Central memory CD8-positive, alpha-beta T cell (primary cell): ENCODE data around the gene PPP6C.
"Not testable (repeated sequence)": the region's sequence is repeated elsewhere in the genome, so short reads cannot be mapped to it uniquely, and the experiment has no call there.

Source experiments
- ATAC-seq: fragments of 150-1000 bp; cut with Tn5 transposase; replicated peaks from 2 replicates; pipeline ENCODE4 v1.10.0; 2022; ENCODE audit warnings: mild to moderate bottlenecking, moderate FRiP score, moderate number of reproducible peaks; ENCODE audit not compliant: poor library complexity, severe bottlenecking; ENCODE audit errors: extremely low read depth
- DNase-seq, 2 donors: peaks; one replicate each; pipeline ENCODE4 v3.0.0; 2021; ENCODE audit warnings: low spot score in 2 of 2
- H3K27ac Mint-ChIP-seq: one replicate; pipeline ENCODE4 v1.8.0; 2022; ENCODE audit warnings: low read depth, mild to moderate bottlenecking, moderate library complexity, mixed read lengths
- H3K27me3 Mint-ChIP-seq: one replicate; pipeline ENCODE4 v1.8.0; 2022; ENCODE audit warnings: mixed read lengths
- H3K36me3 Mint-ChIP-seq: one replicate; pipeline ENCODE4 v1.8.0; 2022; ENCODE audit warnings: mild to moderate bottlenecking, moderate library complexity, mixed read lengths; ENCODE audit not compliant: insufficient read depth
- H3K4me1 Mint-ChIP-seq: one replicate; pipeline ENCODE4 v1.8.0; 2022; ENCODE audit warnings: mixed read lengths
- H3K4me3 Mint-ChIP-seq: one replicate; pipeline ENCODE4 v1.8.0; 2022; ENCODE audit warnings: mild to moderate bottlenecking, moderate library complexity, mixed read lengths
- H3K9me3 Mint-ChIP-seq: one replicate; pipeline ENCODE4 v1.8.0; 2022; ENCODE audit warnings: mixed read lengths

PPP6C gene

DNA sequence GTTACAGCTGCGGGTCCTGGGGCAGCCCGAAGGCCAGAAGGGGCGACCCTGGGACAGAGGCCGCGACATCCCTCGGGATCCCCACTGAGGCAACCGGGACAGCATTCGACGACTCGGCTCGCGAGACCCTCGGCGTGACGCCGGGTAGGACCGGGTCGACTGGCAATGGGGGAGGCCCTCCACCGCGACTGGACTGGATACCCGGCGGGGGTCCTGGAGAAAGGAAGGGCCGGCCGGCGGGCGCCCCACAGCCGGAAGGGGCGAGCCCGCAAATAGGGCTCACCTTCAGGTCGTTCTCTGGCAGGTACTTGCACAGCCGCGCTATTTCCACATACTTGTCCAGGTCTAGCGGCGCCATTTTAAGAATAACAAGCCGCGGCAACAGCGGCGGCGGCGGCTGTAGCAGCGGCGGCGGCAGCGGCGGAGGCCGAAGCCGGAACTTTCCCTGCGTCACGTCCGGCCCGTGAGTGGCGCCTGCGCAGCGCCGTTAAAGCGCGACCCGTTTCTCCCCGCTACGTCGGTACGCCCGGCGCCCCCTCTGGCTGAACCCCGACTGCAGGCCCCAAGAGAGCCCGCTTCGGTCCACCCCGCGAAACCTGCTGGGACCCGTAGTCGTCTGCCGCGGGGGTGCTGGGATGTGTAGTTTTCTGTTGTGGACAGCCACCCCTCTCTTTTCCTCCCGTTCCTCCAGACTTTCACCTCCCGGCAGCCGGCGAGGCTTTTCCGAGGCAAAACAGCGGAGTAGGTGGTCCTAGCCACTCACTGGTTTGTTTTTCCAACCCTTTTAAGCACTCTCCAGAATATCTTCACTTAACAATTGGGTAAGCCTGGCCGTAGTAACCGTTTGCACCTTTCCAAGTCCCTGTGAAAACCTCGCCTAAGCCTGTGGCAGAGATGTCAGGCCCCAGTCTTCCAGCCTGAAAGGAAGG, at the start of gene PPP6C:
TSS of gene PPP6C (minus strand) at position 443 of the 929 bp plus-strand sequence. CDS start at position 358, 85 bp downstream.
- DNase-seq (peak; percentile 94 to 96), ATAC-seq (peak; percentile 97)
- peak within 1 kb of the TSS; percentile 90 for H3K27ac Mint-ChIP-seq
- H3K36me3 Mint-ChIP-seq = peaks cover 8% of the 10 kb centered on the region
- peaks cover 21% of the 10 kb centered on the region for H3K4me1 Mint-ChIP-seq
- no peaks in the 10 kb centered on the region for H3K27me3 Mint-ChIP-seq
- peak within 1 kb of the TSS; percentile 94 for H3K4me3 Mint-ChIP-seq
- no peaks in the 10 kb centered on the region for H3K9me3 Mint-ChIP-seq

DNA sequence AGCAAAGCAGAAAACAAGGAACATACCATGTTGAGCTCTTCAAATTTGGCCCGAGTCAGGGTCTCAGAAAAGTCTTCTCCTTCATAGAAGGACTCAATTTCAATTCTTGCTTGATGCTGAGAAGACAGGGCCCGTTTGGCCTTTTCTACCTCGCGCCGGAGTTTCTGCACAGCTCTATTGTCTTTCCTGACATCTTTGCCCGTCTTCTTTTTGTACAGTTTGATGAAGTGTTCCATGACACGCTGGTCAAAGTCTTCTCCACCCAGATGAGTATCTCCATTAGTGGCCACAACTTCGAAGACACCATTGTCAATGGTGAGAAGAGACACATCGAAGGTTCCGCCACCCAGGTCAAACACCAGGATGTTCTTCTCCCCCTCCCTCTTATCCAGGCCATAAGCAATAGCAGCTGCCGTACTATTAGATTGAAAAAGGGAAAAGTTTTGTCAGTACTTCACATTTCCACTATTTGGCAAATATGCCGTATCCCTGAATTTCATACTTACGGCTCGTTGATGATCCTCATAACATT, 49.4 kb upstream of the PPP6C start:
- Mint-ChIP-seq H3K9me3 (no peaks in the 10 kb centered on the region), H3K4me3 (peak overlapping the region; percentile 96), H3K27me3 (no peaks in the 10 kb centered on the region), H3K4me1 (peaks cover 51% of the 10 kb centered on the region), H3K27ac (peak overlapping the region; percentile 99), H3K36me3 (peaks cover 79% of the 10 kb centered on the region)
- DNase-seq (no peak), ATAC-seq (no peak)

GRCh38 chr9:125238127-125238914, 48.7 kb upstream of the PPP6C start:
- H3K4me1 Mint-ChIP-seq = peaks cover 51% of the 10 kb centered on the region
- DNase-seq (no peak), ATAC-seq (no peak)
- peak overlapping the region; percentile 99 for H3K27ac Mint-ChIP-seq
- H3K27me3 Mint-ChIP-seq = no peaks in the 10 kb centered on the region
- no peaks in the 10 kb centered on the region for H3K9me3 Mint-ChIP-seq
- H3K4me3 Mint-ChIP-seq = peak overlapping the region; percentile 96
- peaks cover 85% of the 10 kb centered on the region for H3K36me3 Mint-ChIP-seq

DNA sequence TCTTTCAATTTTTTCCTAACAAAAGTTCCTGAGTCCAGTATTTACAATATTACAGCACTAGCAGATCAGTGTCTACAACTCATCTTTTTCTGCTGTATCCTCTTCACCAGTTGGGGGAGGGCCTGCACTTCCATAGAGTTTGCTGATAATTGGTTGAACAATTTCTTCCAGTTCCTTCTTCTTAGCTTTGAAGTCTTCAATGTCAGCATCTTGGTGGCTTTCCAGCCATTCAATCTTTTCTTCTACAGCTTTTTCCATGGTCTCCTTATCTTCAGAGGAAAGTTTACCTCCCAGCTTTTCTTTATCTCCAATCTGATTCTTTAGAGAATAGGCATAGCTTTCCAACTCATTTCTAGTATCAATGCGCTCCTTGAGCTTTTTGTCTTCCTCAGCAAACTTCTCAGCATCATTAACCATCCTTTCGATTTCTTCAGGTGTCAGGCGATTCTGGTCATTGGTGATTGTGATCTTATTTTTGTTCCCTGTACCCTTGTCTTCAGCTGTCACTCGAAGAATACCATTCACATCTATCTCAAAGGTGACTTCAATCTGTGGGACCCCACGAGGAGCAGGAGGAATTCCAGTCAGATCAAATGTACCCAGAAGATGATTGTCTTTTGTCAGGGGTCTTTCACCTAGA, 47.0 kb upstream of the PPP6C start:
- peaks cover 84% of the 10 kb centered on the region for H3K36me3 Mint-ChIP-seq
- not testable (repeated sequence) for ATAC-seq, H3K9me3 Mint-ChIP-seq, DNase-seq, H3K27me3 Mint-ChIP-seq
- peak overlapping the region; percentile 81 for H3K27ac Mint-ChIP-seq
- H3K4me1 Mint-ChIP-seq = peaks cover 44% of the 10 kb centered on the region
- H3K4me3 Mint-ChIP-seq = peak overlapping the region; percentile 96

DNA sequence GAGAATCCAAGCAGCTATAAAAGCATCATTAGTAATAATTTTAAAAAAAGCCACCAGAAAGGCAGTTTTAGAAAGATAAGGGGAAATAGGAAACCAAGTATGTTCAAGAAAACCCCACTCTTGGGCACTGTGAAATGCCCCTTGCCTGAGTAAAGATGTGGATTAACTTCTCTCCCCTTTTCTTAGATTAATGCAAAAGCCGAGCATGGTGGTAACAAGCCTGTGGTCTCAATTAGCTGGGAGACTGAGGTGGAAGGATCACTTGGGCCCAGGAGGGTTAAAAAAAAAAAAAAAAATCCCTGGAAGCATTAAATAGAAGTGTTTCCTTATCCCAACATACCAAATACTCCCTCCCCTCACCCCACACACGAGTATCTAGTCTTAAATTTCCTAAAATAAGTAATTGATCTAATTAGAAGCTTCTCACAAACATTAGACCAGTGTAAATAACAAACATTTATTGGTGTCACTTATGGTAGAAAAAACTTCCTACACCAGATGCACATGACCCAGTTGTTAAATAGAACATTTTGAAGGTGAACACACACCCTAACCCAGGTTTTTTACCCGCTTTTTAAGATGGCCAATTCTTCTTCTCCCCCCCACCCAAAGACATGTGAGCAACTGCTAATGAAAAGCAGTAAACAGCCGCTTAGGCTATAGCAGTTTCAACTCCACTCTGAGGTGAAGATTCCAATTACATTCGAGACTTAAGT, 46.4 kb upstream of the PPP6C start:
- H3K4me3 Mint-ChIP-seq = peak overlapping the region; percentile 96
- peaks cover 77% of the 10 kb centered on the region for H3K36me3 Mint-ChIP-seq
- DNase-seq (no peak), ATAC-seq (no peak)
- H3K9me3 Mint-ChIP-seq = no peaks in the 10 kb centered on the region
- peak overlapping the region; percentile 81 for H3K27ac Mint-ChIP-seq
- H3K4me1 Mint-ChIP-seq = peaks cover 38% of the 10 kb centered on the region
- H3K27me3 Mint-ChIP-seq = no peaks in the 10 kb centered on the region

DNA sequence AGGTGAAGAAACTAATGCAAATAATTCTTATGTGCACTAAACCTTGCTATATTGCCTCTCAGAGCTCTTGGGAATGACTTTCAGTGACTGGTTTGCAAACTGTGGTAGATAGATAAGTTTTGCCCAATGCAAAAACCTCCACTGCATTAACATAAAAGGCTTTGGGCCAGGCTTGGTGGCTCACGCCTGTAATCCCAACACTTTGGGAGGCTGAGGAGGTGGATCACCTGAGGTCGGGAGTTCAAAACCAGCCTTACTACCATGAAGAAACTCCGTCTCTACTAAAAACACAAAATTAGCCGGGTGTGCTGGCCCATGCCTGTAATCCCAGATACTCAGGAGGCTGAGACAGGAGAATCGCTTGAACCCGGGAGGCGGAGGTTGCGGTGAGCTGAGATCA, 44.5 kb upstream of the PPP6C start:
- Mint-ChIP-seq H3K4me1 (peaks cover 34% of the 10 kb centered on the region), H3K36me3 (peaks cover 68% of the 10 kb centered on the region)
- not testable (repeated sequence) for H3K27ac Mint-ChIP-seq, ATAC-seq, H3K4me3 Mint-ChIP-seq, H3K9me3 Mint-ChIP-seq, H3K27me3 Mint-ChIP-seq, DNase-seq

GRCh38 chr9:125233678-125234077, 44.1 kb upstream of the PPP6C start:
- Mint-ChIP-seq H3K27me3 (no peaks in the 10 kb centered on the region), H3K27ac (no peak overlapping the region), H3K9me3 (no peaks in the 10 kb centered on the region), H3K4me1 (peaks cover 30% of the 10 kb centered on the region), H3K36me3 (peaks cover 66% of the 10 kb centered on the region), H3K4me3 (no peak overlapping the region)
- DNase-seq (no peak), ATAC-seq (no peak)

GRCh38 chr9:125227761-125228160, 38.2 kb upstream of the PPP6C start:
- DNase-seq = no peak
- ATAC-seq = no peak
- Mint-ChIP-seq H3K27me3 (no peaks in the 10 kb centered on the region), H3K4me1 (no peaks in the 10 kb centered on the region), H3K9me3 (no peaks in the 10 kb centered on the region), H3K4me3 (no peak overlapping the region), H3K36me3 (peaks cover 30% of the 10 kb centered on the region), H3K27ac (no peak overlapping the region)

- H3K27ac Mint-ChIP-seq, H3K4me1 Mint-ChIP-seq, H3K4me3 Mint-ChIP-seq, DNase-seq, ATAC-seq, H3K9me3 Mint-ChIP-seq, H3K27me3 Mint-ChIP-seq: not testable (repeated sequence)
- H3K36me3 Mint-ChIP-seq = peaks cover 34% of the 10 kb centered on the region
Observed at GRCh38 chr9:125224858-125225257, 35.3 kb upstream of the PPP6C start.

- DNase-seq (no peak), ATAC-seq (no peak)
- H3K4me3 Mint-ChIP-seq = no peak overlapping the region
- no peak overlapping the region for H3K27ac Mint-ChIP-seq
- H3K27me3 Mint-ChIP-seq = no peaks in the 10 kb centered on the region
- no peaks in the 10 kb centered on the region for H3K4me1 Mint-ChIP-seq
- no peaks in the 10 kb centered on the region for H3K9me3 Mint-ChIP-seq
- H3K36me3 Mint-ChIP-seq = peaks cover 33% of the 10 kb centered on the region
Observed at GRCh38 chr9:125218621-125219020, 29.0 kb upstream of the PPP6C start.

DNA sequence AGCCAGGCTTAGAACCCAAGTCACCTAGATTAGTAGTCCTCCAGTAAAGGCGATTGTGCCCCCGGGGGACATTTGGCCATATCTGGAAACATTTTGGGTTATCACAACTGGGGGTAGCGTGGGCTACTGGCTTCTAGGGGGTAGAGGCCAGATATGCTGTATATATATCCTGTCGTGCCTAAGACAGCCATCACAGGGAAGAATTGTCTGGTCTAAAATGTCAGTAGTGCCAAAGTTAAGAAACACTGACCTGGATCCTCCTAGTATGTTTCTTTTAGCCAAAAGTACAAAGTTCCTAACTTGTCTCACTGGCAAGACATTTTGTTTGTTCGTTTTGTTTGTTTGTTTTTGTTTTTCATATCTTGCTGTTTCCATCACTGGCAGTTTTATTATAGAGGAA, 24.6 kb upstream of the PPP6C start:
- Mint-ChIP-seq H3K4me3 (no peak overlapping the region), H3K4me1 (no peaks in the 10 kb centered on the region), H3K9me3 (no peaks in the 10 kb centered on the region), H3K27me3 (no peaks in the 10 kb centered on the region), H3K27ac (no peak overlapping the region), H3K36me3 (peaks cover 33% of the 10 kb centered on the region)
- ATAC-seq (no peak), DNase-seq (no peak)

GRCh38 chr9:125204477-125204876, 14.9 kb upstream of the PPP6C start:
- ATAC-seq = no peak
- Mint-ChIP-seq H3K9me3 (no peaks in the 10 kb centered on the region), H3K4me1 (peaks cover 21% of the 10 kb centered on the region), H3K36me3 (peaks cover 40% of the 10 kb centered on the region), H3K27ac (peak overlapping the region; percentile 45), H3K4me3 (no peak overlapping the region), H3K27me3 (no peaks in the 10 kb centered on the region)
- DNase-seq = no peak
